GM23338 (cell line): ENCODE data around the gene FLT1.
A peak's percentile ranks its signal among the peaks of the same experiment; 100 is the strongest.

Source experiments
- CREB1 ChIP-seq: fragments of 250-450 bp; sonication (Bioruptor Pico); IDR thresholded peaks from 2 replicates; pipeline ENCODE4 v1.5.0; 2020; ENCODE audit warnings: low read depth, mild to moderate bottlenecking, moderate library complexity
- CTCF ChIP-seq, 2 experiments: fragments of 200-600 bp in 1 of 2; sonication (generic) in 1 of 2; conservative IDR thresholded peaks; 2 replicates each; pipeline versions ENCODE4 v1.5.1 to v1.6.1; 2016 to 2017; ENCODE audit warnings: antibody characterized with exemption in 2 of 2, low read depth in 2 of 2, mild to moderate bottlenecking in 2 of 2, moderate library complexity in 1 of 2
- ETS1 ChIP-seq: IDR thresholded peaks from 2 replicates; pipeline ENCODE4 v1.6.1; 2016; ENCODE audit warnings: antibody characterized with exemption
- EZH2 ChIP-seq: fragments of 200-600 bp; sonication (generic); IDR thresholded peaks from one replicate; pipeline ENCODE4 v1.8.0; 2017; ENCODE audit warnings: antibody characterized with exemption, mild to moderate bottlenecking, low read depth; ENCODE audit not compliant: unreplicated experiment
- EZH2phosphoT487 ChIP-seq: fragments of 200-600 bp; sonication (generic); IDR thresholded peaks from one replicate; pipeline ENCODE4 v1.8.1; 2018; ENCODE audit warnings: antibody characterized with exemption; ENCODE audit not compliant: unreplicated experiment
- JUNB ChIP-seq: IDR thresholded peaks from one replicate; pipeline ENCODE4 v1.6.1; 2016; ENCODE audit warnings: antibody characterized with exemption; ENCODE audit not compliant: unreplicated experiment
- NANOG ChIP-seq: IDR thresholded peaks from 2 replicates; pipeline ENCODE4 v1.6.1; 2016; ENCODE audit warnings: antibody characterized with exemption, borderline replicate concordance
- POLR2AphosphoS5 ChIP-seq: IDR thresholded peaks from 2 replicates; pipeline ENCODE4 v1.6.1; 2016; ENCODE audit warnings: antibody characterized with exemption, low read depth
- REST ChIP-seq: IDR thresholded peaks from one replicate; pipeline ENCODE4 v1.6.1; 2018; ENCODE audit warnings: antibody characterized with exemption; ENCODE audit not compliant: unreplicated experiment
- STAT1 ChIP-seq: IDR thresholded peaks from one replicate; pipeline ENCODE4 v1.6.1; 2016; ENCODE audit warnings: antibody characterized with exemption; ENCODE audit not compliant: unreplicated experiment
- ZNF114 ChIP-seq: fragments of 250-450 bp; sonication (Bioruptor Pico); IDR thresholded peaks from 2 replicates; pipeline ENCODE4 v1.5.0; 2020; ENCODE audit warnings: mild to moderate bottlenecking, moderate library complexity
- ZNF331 ChIP-seq: fragments of 250-450 bp; sonication (Bioruptor Pico); IDR thresholded peaks from 2 replicates; pipeline ENCODE4 v1.5.0; 2020; ENCODE audit warnings: low read depth, mild to moderate bottlenecking, moderate library complexity
- ZNF462 ChIP-seq: fragments of 250-450 bp; sonication (Bioruptor Pico); IDR thresholded peaks from 2 replicates; pipeline ENCODE4 v1.5.0; 2020; ENCODE audit warnings: mild to moderate bottlenecking, moderate library complexity

GRCh38 chr13:28447989-28448388 lies 46.9 kb downstream of the FLT1 start:
- TF ChIP-seq CTCF (conservative IDR thresholded peaks at IDR 0.05; ENCODE audit: low read depth in 2 of 2): 0 out of 4 replicates have a peak, but pooled peaks of 1 of the 2 experiments have one; percentile 8
- TF ChIP-seq POLR2AphosphoS5: no peak
- TF ChIP-seq EZH2: no peak
- no peak for TF ChIP-seq CREB1
- no peak for TF ChIP-seq REST
- TF ChIP-seq EZH2phosphoT487: no peak
- TF ChIP-seq JUNB: no peak
- TF ChIP-seq ETS1: no peak
- TF ChIP-seq ZNF331 (CRISPR knock-in tag): no peak
- no peak for TF ChIP-seq ZNF462
- no peak for TF ChIP-seq STAT1
- TF ChIP-seq ZNF114: no peak
- no peak for TF ChIP-seq NANOG
